H4 (cell line): Measurements from ENCODE around the gene TNFRSF8. TPM values are rescaled to one million over a fixed set of nuclear protein-coding genes. Genes with fewer than 3 reads are reported as not detected.

Source experiments
- DNase-seq: peaks from one replicate; pipeline ENCODE4 v3.0.0-alpha.2; 2015; ENCODE audit warnings: low spot score
- total RNA-seq: library from RNA; depleted of rRNA; stranded (reverse); fragments of >200 nt; shearing (Covaris generic); gene quantifications from 2 replicates; pipeline ENCODE4 v1.2.3, GENCODE V29; 2014; rRNA removed

Gene TNFRSF8
- total RNA-seq, 1 experiment from 2014 or later, result 0.02 TPM

DNA sequence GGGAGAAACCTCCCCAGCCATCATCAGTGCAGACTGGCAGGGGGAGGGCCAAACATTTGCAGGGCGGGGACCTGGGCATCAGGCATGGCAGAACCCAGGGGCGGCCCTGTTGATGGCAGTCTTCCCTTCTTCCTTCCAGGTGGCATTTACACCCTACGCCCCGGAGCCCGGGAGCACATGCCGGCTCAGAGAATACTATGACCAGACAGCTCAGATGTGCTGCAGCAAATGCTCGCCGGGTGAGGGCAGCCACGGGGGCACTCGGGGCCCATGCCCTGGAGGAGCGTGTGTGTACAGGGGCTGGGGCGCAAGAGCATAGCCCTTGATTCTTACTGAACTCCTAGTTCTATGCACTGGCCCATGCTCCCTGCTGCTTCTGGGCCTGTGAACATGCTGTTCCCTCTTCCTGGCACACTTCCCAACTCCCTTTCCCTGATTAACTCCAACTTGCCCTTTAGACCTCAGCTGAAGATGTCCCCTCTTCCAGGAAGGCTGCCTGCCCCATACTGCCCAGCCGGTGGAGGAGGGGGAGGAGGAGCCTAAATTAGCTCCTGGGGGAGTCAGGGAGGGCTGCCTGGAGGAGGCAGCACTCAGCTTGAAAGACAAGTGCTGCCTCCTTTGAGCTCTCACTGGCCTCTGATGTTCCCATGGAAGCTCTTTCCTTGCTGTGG, 125.7 kb downstream of the TNFRSF8 start:
- no peak for DNase-seq

GRCh38 chr1:12189328-12189682, 126.2 kb downstream of the TNFRSF8 start:
- DNase-seq, result no peak

- no peak for DNase-seq
Observed at GRCh38 chr1:12191242-12192032, 128.3 kb downstream of the TNFRSF8 start.

Other genes with a start within 250 kb of the TNFRSF8 start
- gene NPPA, start 215.5 kb upstream of the TNFRSF8 start, total RNA-seq, result not detected in 2 replicates
- not detected in 2 replicates for gene NPPB, start 204.4 kb upstream of the TNFRSF8 start, total RNA-seq
- 29.9 and 38.9 TPM in 2 replicates for gene KIAA2013, start 136.9 kb upstream of the TNFRSF8 start, total RNA-seq
- gene PLOD1, start 128.6 kb upstream of the TNFRSF8 start, total RNA-seq, result 105 and 112 TPM in 2 replicates
- gene MFN2, start 82.9 kb upstream of the TNFRSF8 start, total RNA-seq, result 38.4 and 40.1 TPM in 2 replicates
- 15.3 and 18.6 TPM in 2 replicates for gene MIIP, start 43.8 kb upstream of the TNFRSF8 start, total RNA-seq
- 0.47 and 0.93 TPM in 2 replicates for gene TNFRSF1B, start 103.7 kb downstream of the TNFRSF8 start, total RNA-seq
- 6.9 and 9.6 TPM in 2 replicates for gene VPS13D, start 166.7 kb downstream of the TNFRSF8 start, total RNA-seq